Ectodermal cell (in vitro differentiated cells): ENCODE measurements around the gene CTNNBL1.

Source experiments
- H3K27ac ChIP-seq: 2 replicates; pipeline ENCODE4 v1.7.0; 2013; ENCODE audit warnings: mild to moderate bottlenecking, low read depth, low read length; ENCODE audit not compliant: insufficient read depth, poor library complexity, severe bottlenecking
- H3K27me3 ChIP-seq: 2 replicates; pipeline ENCODE4 v1.7.0; 2013; ENCODE audit warnings: mild to moderate bottlenecking, low read length; ENCODE audit not compliant: insufficient read depth, control insufficient read depth, poor library complexity, severe bottlenecking
- H3K36me3 ChIP-seq: one replicate; pipeline ENCODE4 v1.7.0; 2013; ENCODE audit warnings: low read length; ENCODE audit not compliant: control insufficient read depth, insufficient read depth
- H3K4me1 ChIP-seq: one replicate; pipeline ENCODE4 v1.7.0; 2013; ENCODE audit warnings: low read length; ENCODE audit not compliant: control insufficient read depth, insufficient read depth
- H3K4me3 ChIP-seq: 2 replicates; pipeline ENCODE4 v1.7.0; 2013; ENCODE audit warnings: low read depth, low read length, control low read depth; ENCODE audit not compliant: insufficient read depth
- H3K9me3 ChIP-seq: 2 replicates; pipeline ENCODE4 v1.7.0; 2013; ENCODE audit warnings: mild to moderate bottlenecking, low read length, moderate library complexity; ENCODE audit not compliant: control insufficient read depth
- WGBS, 2 experiments: methylation state at CpG; one replicate each; pipeline ENCODE4 v1.1.7; 2013; ENCODE audit warnings: missing lambda C conversion rate in 2 of 2; 5-methylcytosine and 5-hydroxymethylcytosine counted together

CTNNBL1 gene

DNA sequence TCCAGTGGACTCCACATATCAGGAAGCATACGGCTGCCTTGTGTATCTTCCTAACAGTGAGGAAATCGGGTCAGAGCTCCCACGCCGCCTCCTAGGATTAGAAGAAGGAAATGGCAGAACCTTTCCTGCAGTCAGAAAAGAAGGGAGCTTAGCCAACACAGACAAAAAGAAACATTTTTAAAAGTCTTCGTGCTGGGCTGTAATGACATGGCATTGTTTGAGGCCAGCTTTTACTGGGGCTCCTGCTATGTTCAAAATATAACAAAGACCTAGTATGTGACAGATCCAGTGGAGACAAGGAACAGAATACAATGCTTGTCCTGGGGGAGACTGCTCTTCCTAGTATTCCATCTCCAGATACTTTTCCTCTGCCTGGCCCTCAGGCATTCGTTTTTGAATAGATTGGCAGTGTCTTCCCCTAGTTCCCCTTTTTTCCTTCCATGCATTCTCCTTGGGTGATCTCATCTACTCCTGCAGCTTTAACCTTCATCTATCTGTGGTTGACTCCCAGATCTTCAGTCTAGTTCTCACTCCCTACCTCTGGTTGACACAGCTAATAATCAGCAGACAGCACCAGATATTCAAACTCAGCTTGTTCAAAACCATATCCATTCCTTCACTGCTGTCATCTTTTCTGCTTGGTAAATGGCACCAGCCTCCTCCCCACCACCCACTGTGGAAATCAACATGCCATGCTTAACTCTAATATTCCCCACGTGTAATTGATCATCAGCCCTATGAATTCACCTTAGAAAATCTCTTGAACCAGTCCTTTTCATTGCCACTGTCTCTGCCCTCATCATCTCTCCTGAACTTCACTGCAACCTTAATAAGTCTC, 114.6 kb downstream of the CTNNBL1 start:
- Histone ChIP-seq H3K36me3 (no peaks in the 10 kb centered on the region), H3K9me3 (no peaks in the 10 kb centered on the region), H3K4me1 (no peaks in the 10 kb centered on the region), H3K27me3 (no peaks in the 10 kb centered on the region), H3K27ac (no peak overlapping the region), H3K4me3 (no peak overlapping the region)
- WGBS, 2 experiments, result 78 to 81% methylated on average over 7 of the region's 7 CpGs

DNA sequence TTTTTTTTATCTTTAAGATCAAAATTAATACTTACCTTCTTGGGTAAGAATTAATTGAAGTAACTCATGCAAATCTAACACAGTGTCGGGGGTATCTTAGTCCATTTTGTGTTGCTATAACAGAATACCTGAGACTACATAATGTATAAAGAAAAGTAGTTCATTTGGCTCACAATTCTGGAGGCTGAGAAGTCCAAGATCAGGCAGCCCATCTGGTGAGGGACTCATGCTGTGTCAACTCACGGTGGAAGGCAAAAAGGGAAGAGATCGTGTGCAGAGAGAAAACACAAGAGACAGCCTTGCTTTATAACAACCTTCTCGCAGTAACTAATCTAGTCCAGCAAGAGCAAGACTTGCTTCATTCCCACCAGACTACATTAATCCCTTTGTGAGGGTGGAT, 116.2 kb downstream of the CTNNBL1 start:
- no peak overlapping the region for H3K4me3 ChIP-seq
- H3K36me3 ChIP-seq, result no peaks in the 10 kb centered on the region
- no peaks in the 10 kb centered on the region for H3K9me3 ChIP-seq
- 90 to 95% methylated on average over 3 to 4 of the region's 4 CpGs for WGBS, 2 experiments
- no peaks in the 10 kb centered on the region for H3K4me1 ChIP-seq
- H3K27ac ChIP-seq, result no peak overlapping the region
- H3K27me3 ChIP-seq, result no peaks in the 10 kb centered on the region

DNA sequence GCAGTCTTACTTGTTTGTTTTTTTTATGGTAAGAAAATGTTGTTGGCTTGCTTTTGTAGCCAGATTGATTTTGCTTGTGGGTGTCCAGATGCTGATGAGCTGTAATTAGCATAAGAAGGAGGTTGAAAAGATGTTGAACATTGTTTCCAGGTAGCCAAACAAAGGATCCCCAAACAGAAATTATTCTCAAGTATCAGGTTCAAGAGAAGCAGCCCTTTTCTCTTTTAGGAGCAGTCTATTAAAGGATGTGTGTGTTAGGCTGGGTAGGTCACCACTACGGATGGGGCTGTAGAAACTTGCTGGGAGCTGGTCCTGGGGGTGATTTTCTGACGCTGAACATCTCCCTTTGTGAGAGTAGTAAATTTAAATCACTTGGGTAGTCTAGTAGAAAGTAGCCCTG, 122.2 kb downstream of the CTNNBL1 start:
- Histone ChIP-seq H3K4me1 (peaks cover 1% of the 10 kb centered on the region), H3K27me3 (no peaks in the 10 kb centered on the region), H3K4me3 (no peak overlapping the region), H3K27ac (no peak overlapping the region), H3K36me3 (no peaks in the 10 kb centered on the region), H3K9me3 (no peaks in the 10 kb centered on the region)
- 19 to 26% methylated on average over 2 of the region's 2 CpGs for whole genome bisulfite sequencing, 2 experiments

DNA sequence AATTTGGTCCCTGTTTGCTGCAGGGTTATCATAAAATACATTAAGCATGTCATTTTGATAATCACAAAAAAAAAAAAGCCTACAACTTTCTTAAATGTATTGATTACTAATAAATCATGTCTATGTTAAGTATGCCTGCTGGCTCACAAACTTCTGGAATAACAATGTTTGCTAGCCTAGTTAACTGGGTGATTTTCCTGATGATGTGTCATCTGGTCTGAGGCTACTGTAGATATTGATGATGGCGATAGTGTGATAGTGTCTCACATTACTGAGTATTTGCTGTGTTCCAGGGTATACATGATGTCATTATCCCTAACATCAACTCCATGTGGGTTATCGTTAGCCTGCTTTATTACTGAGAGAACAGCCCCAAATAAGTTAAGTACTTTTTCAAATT, 122.9 kb downstream of the CTNNBL1 start:
- Histone ChIP-seq H3K4me3 (no peak overlapping the region), H3K9me3 (no peaks in the 10 kb centered on the region), H3K36me3 (no peaks in the 10 kb centered on the region), H3K27me3 (no peaks in the 10 kb centered on the region), H3K4me1 (peaks cover 6% of the 10 kb centered on the region), H3K27ac (no peak overlapping the region)
- whole genome bisulfite sequencing, 2 experiments, result 84 to 93% methylated on average over 2 of the region's 2 CpGs

DNA sequence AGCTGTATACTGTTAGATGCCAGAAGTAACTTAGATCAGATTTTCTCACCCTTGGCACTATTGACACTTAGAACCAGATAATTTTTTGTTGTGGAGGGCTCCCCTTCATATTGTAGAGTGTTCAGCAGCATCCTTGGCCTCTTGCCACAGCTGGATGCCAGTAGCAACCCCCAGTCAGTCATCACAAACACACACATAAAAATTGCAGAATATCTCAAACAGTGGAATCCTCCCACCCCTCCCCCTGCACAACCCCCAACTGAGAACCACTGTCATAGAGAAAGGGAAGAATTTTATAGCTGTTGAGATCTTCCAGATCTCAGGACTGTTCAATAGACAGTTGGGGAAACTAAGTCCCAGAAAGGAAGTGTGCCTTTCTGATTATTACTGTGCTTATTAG, 127.9 kb downstream of the CTNNBL1 start:
- H3K27ac ChIP-seq, result no peak overlapping the region
- H3K27me3 ChIP-seq, result no peaks in the 10 kb centered on the region
- H3K4me3 ChIP-seq, result no peak overlapping the region
- no peaks in the 10 kb centered on the region for H3K9me3 ChIP-seq
- H3K4me1 ChIP-seq, result peaks cover 28% of the 10 kb centered on the region
- H3K36me3 ChIP-seq, result no peaks in the 10 kb centered on the region

DNA sequence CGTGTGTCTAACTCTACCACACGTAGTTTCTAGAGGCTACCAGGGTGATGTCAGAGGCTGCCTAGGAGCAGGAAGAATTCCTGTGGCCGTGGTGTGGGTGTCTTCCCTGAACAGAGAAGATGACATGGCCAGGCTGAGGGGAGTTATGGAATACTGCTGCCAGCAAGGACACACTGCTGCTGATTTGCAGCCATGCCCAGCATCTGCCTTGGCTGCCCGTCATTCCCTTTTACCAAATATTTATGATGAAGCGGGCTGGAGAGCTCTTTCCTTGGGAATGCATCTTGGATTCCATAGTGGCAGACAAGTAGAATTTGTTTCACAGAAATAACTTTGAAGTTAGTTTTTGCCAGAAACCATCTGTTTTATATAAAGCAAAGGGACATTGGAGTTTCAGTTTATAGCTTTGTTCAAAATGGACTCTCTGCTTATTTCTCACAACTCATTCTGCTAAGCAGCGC, 128.3 kb downstream of the CTNNBL1 start:
- Histone ChIP-seq H3K4me3 (no peak overlapping the region), H3K4me1 (peaks cover 28% of the 10 kb centered on the region), H3K27me3 (no peaks in the 10 kb centered on the region), H3K9me3 (no peaks in the 10 kb centered on the region), H3K27ac (no peak overlapping the region), H3K36me3 (no peaks in the 10 kb centered on the region)
- WGBS, 2 experiments, result 90 to 91% methylated on average over 6 of the region's 6 CpGs

DNA sequence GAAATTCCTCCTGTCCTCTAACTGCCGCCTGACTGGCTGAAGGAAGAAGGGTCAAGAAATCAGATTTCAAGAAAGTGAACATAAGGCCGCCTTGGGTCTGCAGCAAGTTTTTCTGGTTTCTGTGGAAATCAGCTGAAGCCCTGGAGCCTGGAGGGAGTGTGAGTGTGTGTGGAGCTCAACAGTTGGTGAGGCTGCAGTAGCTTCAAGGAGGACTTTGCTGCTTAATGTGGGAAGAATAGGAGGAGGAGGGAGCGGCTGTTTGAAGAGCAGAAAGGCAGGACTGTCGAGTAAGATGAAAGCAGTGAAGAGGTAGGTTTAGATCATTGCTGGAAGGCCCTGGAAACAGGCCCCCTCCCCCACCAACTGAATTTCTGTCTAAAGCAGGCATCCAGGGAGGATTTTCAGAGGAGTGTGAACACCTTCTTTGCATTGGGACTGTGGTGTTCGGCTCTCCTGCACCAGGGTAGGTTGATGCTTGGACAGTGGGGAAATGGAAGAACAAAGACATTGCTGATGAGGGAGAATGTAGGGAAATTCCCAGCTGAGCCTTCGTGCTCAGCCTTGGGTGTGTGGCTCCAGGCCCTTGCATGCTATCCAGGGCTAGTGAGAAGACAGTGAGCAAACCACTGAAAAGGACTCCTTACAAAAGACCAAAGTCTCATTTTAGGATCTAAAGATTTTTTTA, 129.6 kb downstream of the CTNNBL1 start:
- H3K9me3 ChIP-seq, result no peaks in the 10 kb centered on the region
- H3K4me3 ChIP-seq, result no peak overlapping the region
- no peaks in the 10 kb centered on the region for H3K27me3 ChIP-seq
- peaks cover 28% of the 10 kb centered on the region for H3K4me1 ChIP-seq
- WGBS, 2 experiments, result 54 to 60% methylated on average over 6 of the region's 6 CpGs
- no peaks in the 10 kb centered on the region for H3K36me3 ChIP-seq
- H3K27ac ChIP-seq, result peak overlapping the region; percentile 51

DNA sequence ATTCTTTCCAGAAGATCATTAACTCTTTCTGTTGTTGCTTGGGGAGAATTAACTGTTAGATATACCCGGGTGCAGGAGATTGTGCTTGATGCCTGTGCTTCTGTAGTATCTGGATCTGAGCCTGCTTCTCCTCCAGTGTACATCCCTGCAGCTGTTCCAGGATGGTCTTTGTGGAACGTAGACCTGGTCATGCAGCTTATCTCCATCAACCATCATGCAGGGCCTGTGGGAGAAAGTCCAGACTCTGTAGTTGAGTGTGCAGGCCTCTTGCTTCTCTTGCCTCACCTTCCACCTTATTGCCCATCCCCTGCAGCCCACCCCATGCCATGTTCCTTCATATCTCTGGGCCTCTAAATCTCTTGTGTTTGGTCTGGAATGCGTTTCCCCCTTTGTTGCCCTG, 133.8 kb downstream of the CTNNBL1 start:
- H3K4me3 ChIP-seq, result no peak overlapping the region
- WGBS, 2 experiments, result 92 to 96% methylated on average over 3 of the region's 3 CpGs
- peaks cover 18% of the 10 kb centered on the region for H3K4me1 ChIP-seq

DNA sequence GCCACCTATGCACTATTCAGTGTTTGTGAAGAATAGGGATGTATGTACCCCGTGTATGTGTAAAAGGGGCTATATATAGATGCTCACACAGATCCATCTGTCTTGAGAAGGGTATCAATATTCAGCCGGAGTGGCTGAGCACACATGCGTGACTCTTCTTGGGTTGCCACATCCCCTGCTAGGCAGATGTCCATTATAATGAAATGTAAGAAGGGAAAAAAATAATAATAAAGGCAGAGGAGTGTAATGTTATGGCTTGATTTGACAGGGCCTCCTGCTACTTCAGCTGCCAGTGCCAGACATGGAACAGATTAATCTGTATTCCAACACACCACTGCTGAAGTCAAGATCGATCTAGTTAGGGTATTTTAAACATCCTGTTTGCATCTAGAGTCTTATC, 134.9 kb downstream of the CTNNBL1 start:
- Histone ChIP-seq H3K9me3 (no peaks in the 10 kb centered on the region), H3K27ac (no peak overlapping the region), H3K36me3 (no peaks in the 10 kb centered on the region), H3K4me3 (no peak overlapping the region), H3K27me3 (no peaks in the 10 kb centered on the region), H3K4me1 (peaks cover 16% of the 10 kb centered on the region)
- 92 to 97% methylated on average over 4 of the region's 4 CpGs for WGBS, 2 experiments

More for the DNA sequence above, 133.8 kb downstream of the CTNNBL1 start:
- H3K27ac ChIP-seq, result no peak overlapping the region
- no peaks in the 10 kb centered on the region for H3K27me3 ChIP-seq
- H3K9me3 ChIP-seq, result no peaks in the 10 kb centered on the region
- H3K36me3 ChIP-seq, result no peaks in the 10 kb centered on the region

DNA sequence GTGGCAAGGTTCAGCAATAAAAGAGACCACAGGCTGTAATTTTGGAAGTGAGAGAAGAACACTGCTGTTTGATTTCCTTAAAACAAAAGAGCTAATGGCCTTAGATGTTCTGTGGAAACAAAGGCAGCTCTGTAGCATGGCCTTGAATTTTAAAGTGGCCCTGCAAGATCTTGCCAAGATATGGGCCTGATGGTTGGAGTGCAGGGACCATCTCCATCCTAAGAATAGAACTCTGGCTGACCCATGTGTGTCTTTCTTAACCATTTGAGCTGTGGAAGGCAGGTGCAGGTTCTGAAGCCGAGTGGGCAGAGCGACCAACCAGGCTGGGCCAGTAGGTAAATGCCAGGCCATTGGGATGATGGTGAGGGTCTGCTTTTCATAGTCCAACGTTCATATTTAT, 135.3 kb downstream of the CTNNBL1 start:
- 93 to 96% methylated on average over 3 of the region's 3 CpGs for WGBS, 2 experiments
- no peaks in the 10 kb centered on the region for H3K27me3 ChIP-seq
- no peaks in the 10 kb centered on the region for H3K9me3 ChIP-seq
- H3K36me3 ChIP-seq, result no peaks in the 10 kb centered on the region
- H3K27ac ChIP-seq, result no peak overlapping the region
- H3K4me1 ChIP-seq, result peaks cover 12% of the 10 kb centered on the region
- no peak overlapping the region for H3K4me3 ChIP-seq
